Esophagus squamous epithelium (tissue), 4 donors: ENCODE measurements around the gene R3HCC1L.

Source experiments
- CTCF ChIP-seq, 6 experiments: fragments of 450-650 bp in 4 of 6; fragments of 200-600 bp in 2 of 6; sonication (generic) in 2 of 6; IDR thresholded peaks; one replicate each; pipeline ENCODE4 v1.5.1; 2016 to 2019; ENCODE audit warnings: antibody characterized with exemption in 6 of 6, mild to moderate bottlenecking in 4 of 6, moderate library complexity in 4 of 6
- POLR2A ChIP-seq, 4 donors: fragments of 450-650 bp; IDR thresholded peaks; one replicate each; pipeline ENCODE4 v1.6.1; 2017; ENCODE audit warnings: antibody characterized with exemption in 4 of 4, mild to moderate bottlenecking in 4 of 4, moderate library complexity in 3 of 4

GRCh38 chr10:98254234-98254974 is 119.9 kb downstream of the R3HCC1L start:
- TF ChIP-seq CTCF (IDR thresholded peaks at IDR 0.05): no peak
- TF ChIP-seq POLR2A (IDR thresholded peaks at IDR 0.05): no peak
